Measurements from ENCODE around the gene PTPRE. TPM values are rescaled to one million over a fixed set of nuclear protein-coding genes. Genes with fewer than 3 reads are reported as not detected.

PTPRE gene
- total and polyA plus RNA-seq, 2 experiments from 2014 or later = 4.2 to 8.8 TPM

DNA sequence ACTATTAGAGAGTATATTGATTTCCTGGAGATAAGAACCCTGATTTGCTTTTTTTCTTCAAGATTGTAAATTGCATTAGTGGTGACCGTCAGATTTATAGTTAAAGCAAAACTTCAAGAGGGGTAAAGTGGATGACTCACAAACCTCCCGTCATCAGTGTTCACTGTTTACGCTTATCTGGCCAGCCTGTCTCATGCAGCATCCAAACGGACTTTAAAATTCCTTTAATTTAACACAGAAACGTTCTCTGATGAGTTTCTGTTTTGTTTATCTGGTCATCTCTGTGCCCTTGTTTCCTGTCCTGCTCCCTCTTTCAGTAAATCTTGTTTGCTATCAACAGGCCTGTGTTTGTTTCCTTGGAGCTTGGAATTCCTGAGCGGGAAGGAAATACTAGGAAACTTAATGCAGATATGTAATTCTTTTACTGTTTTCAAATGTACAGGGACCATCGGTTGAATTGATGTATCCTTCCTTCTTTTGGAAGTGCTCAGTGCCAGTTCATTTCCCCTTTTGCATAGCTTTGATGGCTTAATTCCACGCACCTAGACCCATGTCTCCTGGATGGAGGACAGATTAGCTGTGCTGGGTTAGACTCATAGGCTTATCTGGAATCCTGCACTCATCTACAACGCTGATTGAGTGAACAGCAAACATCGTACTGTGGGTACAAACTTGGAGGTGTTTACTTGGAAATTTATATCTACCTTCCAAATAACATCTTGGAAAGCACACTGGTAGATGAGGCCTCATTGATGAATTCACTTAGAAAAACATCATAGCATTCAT, 21.3 kb downstream of the PTPRE start:
- peak in 1 of 2 donors; percentile 75 for DNase-seq (ENCODE audit: low read depth in 1 of 2, low spot score in 1 of 2)
- no peak overlapping the region for H3K4me3 ChIP-seq
- H3K27me3 ChIP-seq = no peaks in the 10 kb centered on the region
- H3K4me1 ChIP-seq (ENCODE audit: low read depth) = no peaks in the 10 kb centered on the region
- no peak overlapping the region for H3K27ac ChIP-seq
- no peaks in the 10 kb centered on the region for H3K9me3 ChIP-seq (ENCODE audit: low read depth)
- no peaks in the 10 kb centered on the region for H3K36me3 ChIP-seq
- TF ChIP-seq CTCF (IDR thresholded peaks at IDR 0.05; ENCODE audit: low read depth, low read length) = no peak

- no peak for TF ChIP-seq CTCF (IDR thresholded peaks at IDR 0.05; ENCODE audit: low read depth, low read length)
- no peak for DNase-seq (ENCODE audit: low read depth in 1 of 2, low spot score in 1 of 2)
Observed at GRCh38 chr10:127932521-127933270, 25.8 kb downstream of the PTPRE start.

GRCh38 chr10:127933271-127933670, 26.4 kb downstream of the PTPRE start:
- Histone ChIP-seq H3K4me3 (no peak overlapping the region), H3K27me3 (no peaks in the 10 kb centered on the region), H3K9me3 (ENCODE audit: low read depth) (no peaks in the 10 kb centered on the region), H3K4me1 (ENCODE audit: low read depth) (no peaks in the 10 kb centered on the region), H3K36me3 (no peaks in the 10 kb centered on the region), H3K27ac (no peak overlapping the region)
- no peak for TF ChIP-seq CTCF (IDR thresholded peaks at IDR 0.05; ENCODE audit: low read depth, low read length)
- DNase-seq (ENCODE audit: low read depth in 1 of 2, low spot score in 1 of 2) = no peak

More at GRCh38 chr10:127932521-127933270, 25.8 kb downstream of the PTPRE start:
- Histone ChIP-seq H3K4me1 (ENCODE audit: low read depth) (no peaks in the 10 kb centered on the region), H3K27ac (no peak overlapping the region), H3K36me3 (no peaks in the 10 kb centered on the region), H3K4me3 (no peak overlapping the region), H3K9me3 (ENCODE audit: low read depth) (no peaks in the 10 kb centered on the region), H3K27me3 (no peaks in the 10 kb centered on the region)

- H3K27me3 ChIP-seq = no peaks in the 10 kb centered on the region
- no peak for DNase-seq (ENCODE audit: low read depth in 1 of 2, low spot score in 1 of 2)
- no peak overlapping the region for H3K4me3 ChIP-seq
Observed at GRCh38 chr10:127934383-127934782, 27.5 kb downstream of the PTPRE start.

DNA sequence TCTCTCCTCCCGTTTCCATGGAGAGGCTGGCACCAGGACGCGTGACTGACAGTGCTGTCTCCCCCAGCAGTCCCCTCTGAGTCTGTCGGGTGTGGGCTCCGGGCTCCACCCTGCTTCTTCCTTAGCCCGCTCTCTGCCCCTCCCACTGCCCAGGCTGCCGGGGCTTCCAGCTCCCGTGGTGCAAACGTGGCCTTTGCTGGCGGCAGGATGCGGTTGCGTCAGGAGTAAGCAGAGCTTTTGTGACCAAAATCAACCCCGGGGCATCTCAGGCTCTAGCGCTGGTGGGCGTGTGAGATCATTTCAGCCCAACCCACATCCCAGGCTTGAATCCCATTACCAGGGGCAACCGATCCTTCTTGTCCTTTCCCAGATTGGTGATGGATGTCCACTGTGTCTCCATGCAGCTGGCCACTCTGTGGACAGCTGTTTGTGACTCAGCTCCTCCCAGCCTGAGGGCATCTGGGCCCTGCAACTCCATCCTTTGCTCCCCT, 28.2 kb downstream of the PTPRE start:
- H3K27me3 ChIP-seq = no peaks in the 10 kb centered on the region
- H3K36me3 ChIP-seq = no peaks in the 10 kb centered on the region
- H3K27ac ChIP-seq = no peak overlapping the region
- H3K9me3 ChIP-seq (ENCODE audit: low read depth) = no peaks in the 10 kb centered on the region
- DNase-seq (ENCODE audit: low read depth in 1 of 2, low spot score in 1 of 2) = no peak
- H3K4me3 ChIP-seq = no peak overlapping the region
- no peaks in the 10 kb centered on the region for H3K4me1 ChIP-seq (ENCODE audit: low read depth)
- no peak for TF ChIP-seq CTCF (IDR thresholded peaks at IDR 0.05; ENCODE audit: low read depth, low read length)

More at GRCh38 chr10:127934383-127934782, 27.5 kb downstream of the PTPRE start:
- H3K36me3 ChIP-seq = no peaks in the 10 kb centered on the region
- no peak overlapping the region for H3K27ac ChIP-seq
- H3K9me3 ChIP-seq (ENCODE audit: low read depth) = no peaks in the 10 kb centered on the region
- H3K4me1 ChIP-seq (ENCODE audit: low read depth) = no peaks in the 10 kb centered on the region
- TF ChIP-seq CTCF (IDR thresholded peaks at IDR 0.05; ENCODE audit: low read depth, low read length) = no peak

Measured in cardiac muscle cell (in vitro differentiated cells and primary cell).